ENCODE results near the gene RPS6KA5.

RPS6KA5 gene

DNA sequence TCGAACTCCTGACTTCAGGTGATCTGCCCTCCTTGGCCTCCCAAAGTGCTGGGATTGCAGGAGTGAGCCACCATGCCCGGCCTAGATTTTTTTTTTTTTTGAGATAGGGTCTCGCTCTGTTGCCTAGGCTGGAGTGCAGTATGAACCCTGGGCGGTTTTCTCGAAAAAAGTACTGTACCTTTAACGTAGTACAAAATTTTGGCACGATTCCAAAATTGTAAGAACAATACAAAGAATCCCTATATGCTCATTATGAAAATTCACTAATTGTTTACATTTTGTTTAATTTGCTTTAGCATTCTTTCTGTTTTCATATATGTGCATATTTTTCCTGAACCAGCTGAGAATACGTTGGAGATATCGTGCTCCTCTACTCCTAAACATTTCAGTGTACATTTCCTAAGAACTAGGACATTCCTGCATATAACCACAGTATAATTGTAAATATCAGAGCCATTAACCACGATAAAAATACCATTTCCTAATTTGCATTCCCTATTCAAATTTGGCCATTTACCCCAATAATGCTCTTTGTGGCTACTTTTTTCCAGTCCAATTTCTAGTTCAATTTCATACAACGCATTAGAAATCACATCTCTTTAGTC is 97.8 kb downstream of the RPS6KA5 start:
- H3K4me3 ChIP-seq (replicated peaks; ENCODE audit: insufficient read depth, low read length) = no peak overlapping the region
- DNase-seq (ENCODE audit: low read depth in 1 of 2, low spot score in 1 of 2) = no peak
- TF ChIP-seq SPI1 (IDR thresholded peaks at IDR 0.05; ENCODE audit: borderline replicate concordance, low read depth) (no peak), POLR2AphosphoS5 (IDR thresholded peaks at IDR 0.05; ENCODE audit: low read depth) (no peak), GABPA (IDR thresholded peaks at IDR 0.05; ENCODE audit: low read depth) (no peak)
- TF ChIP-seq, protein P1, sequence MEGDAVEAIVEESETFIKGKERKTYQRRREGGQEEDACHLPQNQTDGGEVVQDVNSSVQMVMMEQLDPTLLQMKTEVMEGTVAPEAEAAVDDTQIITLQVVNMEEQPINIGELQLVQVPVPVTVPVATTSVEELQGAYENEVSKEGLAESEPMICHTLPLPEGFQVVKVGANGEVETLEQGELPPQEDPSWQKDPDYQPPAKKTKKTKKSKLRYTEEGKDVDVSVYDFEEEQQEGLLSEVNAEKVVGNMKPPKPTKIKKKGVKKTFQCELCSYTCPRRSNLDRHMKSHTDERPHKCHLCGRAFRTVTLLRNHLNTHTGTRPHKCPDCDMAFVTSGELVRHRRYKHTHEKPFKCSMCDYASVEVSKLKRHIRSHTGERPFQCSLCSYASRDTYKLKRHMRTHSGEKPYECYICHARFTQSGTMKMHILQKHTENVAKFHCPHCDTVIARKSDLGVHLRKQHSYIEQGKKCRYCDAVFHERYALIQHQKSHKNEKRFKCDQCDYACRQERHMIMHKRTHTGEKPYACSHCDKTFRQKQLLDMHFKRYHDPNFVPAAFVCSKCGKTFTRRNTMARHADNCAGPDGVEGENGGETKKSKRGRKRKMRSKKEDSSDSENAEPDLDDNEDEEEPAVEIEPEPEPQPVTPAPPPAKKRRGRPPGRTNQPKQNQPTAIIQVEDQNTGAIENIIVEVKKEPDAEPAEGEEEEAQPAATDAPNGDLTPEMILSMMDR (IDR thresholded peaks at IDR 0.05; ENCODE audit: insufficient read depth, low read length) = no peak
- TF ChIP-seq, protein P2, sequence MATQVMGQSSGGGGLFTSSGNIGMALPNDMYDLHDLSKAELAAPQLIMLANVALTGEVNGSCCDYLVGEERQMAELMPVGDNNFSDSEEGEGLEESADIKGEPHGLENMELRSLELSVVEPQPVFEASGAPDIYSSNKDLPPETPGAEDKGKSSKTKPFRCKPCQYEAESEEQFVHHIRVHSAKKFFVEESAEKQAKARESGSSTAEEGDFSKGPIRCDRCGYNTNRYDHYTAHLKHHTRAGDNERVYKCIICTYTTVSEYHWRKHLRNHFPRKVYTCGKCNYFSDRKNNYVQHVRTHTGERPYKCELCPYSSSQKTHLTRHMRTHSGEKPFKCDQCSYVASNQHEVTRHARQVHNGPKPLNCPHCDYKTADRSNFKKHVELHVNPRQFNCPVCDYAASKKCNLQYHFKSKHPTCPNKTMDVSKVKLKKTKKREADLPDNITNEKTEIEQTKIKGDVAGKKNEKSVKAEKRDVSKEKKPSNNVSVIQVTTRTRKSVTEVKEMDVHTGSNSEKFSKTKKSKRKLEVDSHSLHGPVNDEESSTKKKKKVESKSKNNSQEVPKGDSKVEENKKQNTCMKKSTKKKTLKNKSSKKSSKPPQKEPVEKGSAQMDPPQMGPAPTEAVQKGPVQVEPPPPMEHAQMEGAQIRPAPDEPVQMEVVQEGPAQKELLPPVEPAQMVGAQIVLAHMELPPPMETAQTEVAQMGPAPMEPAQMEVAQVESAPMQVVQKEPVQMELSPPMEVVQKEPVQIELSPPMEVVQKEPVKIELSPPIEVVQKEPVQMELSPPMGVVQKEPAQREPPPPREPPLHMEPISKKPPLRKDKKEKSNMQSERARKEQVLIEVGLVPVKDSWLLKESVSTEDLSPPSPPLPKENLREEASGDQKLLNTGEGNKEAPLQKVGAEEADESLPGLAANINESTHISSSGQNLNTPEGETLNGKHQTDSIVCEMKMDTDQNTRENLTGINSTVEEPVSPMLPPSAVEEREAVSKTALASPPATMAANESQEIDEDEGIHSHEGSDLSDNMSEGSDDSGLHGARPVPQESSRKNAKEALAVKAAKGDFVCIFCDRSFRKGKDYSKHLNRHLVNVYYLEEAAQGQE (IDR thresholded peaks at IDR 0.05; ENCODE audit: insufficient replicate concordance, low read depth) = no peak

DNA sequence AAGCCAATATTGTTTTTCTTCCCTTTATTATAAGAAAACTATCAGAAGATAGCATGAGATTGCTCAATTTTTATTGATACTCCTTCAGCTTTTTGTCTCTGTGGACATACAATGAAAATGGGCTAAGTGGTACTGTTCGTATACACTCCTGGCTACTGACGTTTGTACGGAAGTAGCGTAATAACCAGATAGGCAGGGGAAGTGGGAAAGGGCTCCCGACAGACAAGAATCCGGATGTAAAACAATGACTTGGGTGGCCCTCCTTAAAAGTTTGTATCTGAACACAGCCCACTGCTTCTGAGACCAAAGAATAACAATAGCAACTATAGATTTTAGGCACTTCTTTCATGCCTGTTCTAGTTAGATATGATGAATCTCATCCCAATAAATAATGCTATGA is 99.6 kb downstream of the RPS6KA5 start:
- DNase-seq (ENCODE audit: low read depth in 1 of 2, low spot score in 1 of 2) = no peak
- Histone ChIP-seq H3K4me3 (replicated peaks; ENCODE audit: insufficient read depth, low read length) (no peak overlapping the region), H3K27ac (replicated peaks) (no peak overlapping the region), H3K27me3 (ENCODE audit: insufficient read depth, poor library complexity, severe bottlenecking) (no peaks in the 10 kb centered on the region)
- TF ChIP-seq, protein P2 (IDR thresholded peaks at IDR 0.05; ENCODE audit: insufficient replicate concordance, low read depth) = no peak
- TF ChIP-seq GABPA (IDR thresholded peaks at IDR 0.05; ENCODE audit: low read depth) = no peak
- TF ChIP-seq, protein P1 (IDR thresholded peaks at IDR 0.05; ENCODE audit: insufficient read depth, low read length) = no peak
- no peak for TF ChIP-seq SPI1 (IDR thresholded peaks at IDR 0.05; ENCODE audit: borderline replicate concordance, low read depth)
- no peak for TF ChIP-seq POLR2AphosphoS5 (IDR thresholded peaks at IDR 0.05; ENCODE audit: low read depth)

More for the DNA sequence above, 97.8 kb downstream of the RPS6KA5 start:
- H3K27me3 ChIP-seq (ENCODE audit: insufficient read depth, poor library complexity, severe bottlenecking) = no peaks in the 10 kb centered on the region
- no peak overlapping the region for H3K27ac ChIP-seq (replicated peaks)

DNA sequence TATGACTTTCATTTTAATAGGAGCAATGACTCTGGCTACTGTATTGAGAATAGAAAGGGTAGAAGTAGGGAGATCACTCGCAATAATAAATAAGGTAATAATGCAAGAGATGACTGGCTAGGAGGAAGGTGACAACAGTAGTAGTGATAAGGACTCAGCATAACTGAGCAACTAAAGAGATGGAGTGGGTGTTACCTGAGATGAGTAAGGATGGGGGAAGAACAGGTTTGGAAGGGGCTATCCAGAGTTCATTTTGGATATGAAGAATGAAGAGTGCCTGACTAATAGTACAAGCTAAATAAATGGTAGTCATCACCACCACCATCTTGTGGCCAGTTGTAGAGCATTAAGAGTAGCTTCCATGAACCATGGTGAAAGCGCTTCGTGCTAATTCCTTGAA is 101.1 kb downstream of the RPS6KA5 start:
- H3K27me3 ChIP-seq (ENCODE audit: insufficient read depth, poor library complexity, severe bottlenecking) = no peaks in the 10 kb centered on the region

More for the DNA sequence above, 101.1 kb downstream of the RPS6KA5 start:
- Histone ChIP-seq H3K27ac (replicated peaks) (no peak overlapping the region), H3K4me3 (replicated peaks; ENCODE audit: insufficient read depth, low read length) (no peak overlapping the region)
- DNase-seq (ENCODE audit: low read depth in 1 of 2, low spot score in 1 of 2) = no peak
- TF ChIP-seq GABPA (IDR thresholded peaks at IDR 0.05; ENCODE audit: low read depth) (no peak), SPI1 (IDR thresholded peaks at IDR 0.05; ENCODE audit: borderline replicate concordance, low read depth) (no peak), POLR2AphosphoS5 (IDR thresholded peaks at IDR 0.05; ENCODE audit: low read depth) (no peak)
- TF ChIP-seq, protein P1 (IDR thresholded peaks at IDR 0.05; ENCODE audit: insufficient read depth, low read length) = no peak
- TF ChIP-seq, protein P2 (IDR thresholded peaks at IDR 0.05; ENCODE audit: insufficient replicate concordance, low read depth) = no peak

Measured in HL-60 (cell line).